NB4 (cell line): ENCODE results near the gene TEX30.

Experiments
- POLR2A ChIP-seq: IDR thresholded peaks from 2 replicates; pipeline ENCODE4 v1.6.1; 2011; ENCODE audit warnings: mild to moderate bottlenecking; ENCODE audit not compliant: insufficient read length; ENCODE audit errors: extremely low read depth
- TF ChIP-seq, protein P1 (sequence below): IDR thresholded peaks from 2 replicates; pipeline ENCODE4 v1.6.1; 2011; ENCODE audit warnings: low read depth, low read length
- TF ChIP-seq, protein P2 (sequence below): IDR thresholded peaks from one replicate; pipeline ENCODE4 v1.5.1; 2012; ENCODE audit warnings: low read depth, low read length

DNA sequence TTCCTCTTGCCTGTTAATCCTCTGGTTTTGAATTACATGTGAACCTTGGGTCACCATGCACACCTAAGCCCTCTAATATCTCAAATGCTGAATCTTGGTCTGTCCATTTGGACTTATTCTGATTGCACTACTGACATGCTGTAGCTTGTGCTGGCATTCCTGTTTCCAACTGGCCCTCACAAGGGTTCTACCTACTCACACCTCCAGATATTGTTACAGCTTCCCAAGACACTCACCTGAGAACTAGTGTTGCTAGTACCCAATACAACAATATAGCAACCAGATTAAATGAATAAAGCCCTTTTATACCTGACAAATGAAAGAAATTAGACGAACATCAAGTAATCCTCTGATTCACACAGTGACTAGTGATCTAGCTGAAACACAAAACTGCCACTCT, 16.6 kb downstream of the TEX30 start:
- TF ChIP-seq POLR2A, result no peak
- TF ChIP-seq, protein P1, sequence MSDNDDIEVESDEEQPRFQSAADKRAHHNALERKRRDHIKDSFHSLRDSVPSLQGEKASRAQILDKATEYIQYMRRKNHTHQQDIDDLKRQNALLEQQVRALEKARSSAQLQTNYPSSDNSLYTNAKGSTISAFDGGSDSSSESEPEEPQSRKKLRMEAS, result no peak
- TF ChIP-seq, protein P2, sequence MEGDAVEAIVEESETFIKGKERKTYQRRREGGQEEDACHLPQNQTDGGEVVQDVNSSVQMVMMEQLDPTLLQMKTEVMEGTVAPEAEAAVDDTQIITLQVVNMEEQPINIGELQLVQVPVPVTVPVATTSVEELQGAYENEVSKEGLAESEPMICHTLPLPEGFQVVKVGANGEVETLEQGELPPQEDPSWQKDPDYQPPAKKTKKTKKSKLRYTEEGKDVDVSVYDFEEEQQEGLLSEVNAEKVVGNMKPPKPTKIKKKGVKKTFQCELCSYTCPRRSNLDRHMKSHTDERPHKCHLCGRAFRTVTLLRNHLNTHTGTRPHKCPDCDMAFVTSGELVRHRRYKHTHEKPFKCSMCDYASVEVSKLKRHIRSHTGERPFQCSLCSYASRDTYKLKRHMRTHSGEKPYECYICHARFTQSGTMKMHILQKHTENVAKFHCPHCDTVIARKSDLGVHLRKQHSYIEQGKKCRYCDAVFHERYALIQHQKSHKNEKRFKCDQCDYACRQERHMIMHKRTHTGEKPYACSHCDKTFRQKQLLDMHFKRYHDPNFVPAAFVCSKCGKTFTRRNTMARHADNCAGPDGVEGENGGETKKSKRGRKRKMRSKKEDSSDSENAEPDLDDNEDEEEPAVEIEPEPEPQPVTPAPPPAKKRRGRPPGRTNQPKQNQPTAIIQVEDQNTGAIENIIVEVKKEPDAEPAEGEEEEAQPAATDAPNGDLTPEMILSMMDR, result no peak
